AG09319 (cell line): ENCODE measurements around the gene UTRN.

Experiments used
- DNase-seq: peaks from one replicate; pipeline ENCODE4 v3.0.0-alpha.2; 2010; ENCODE audit warnings: low read depth; ENCODE audit errors: extremely low read depth
- CTCF ChIP-seq: IDR thresholded peaks from 2 replicates; pipeline ENCODE4 v1.5.1; 2011; ENCODE audit warnings: low read depth, mild to moderate bottlenecking, inconsistent platforms, low read length, moderate library complexity

The UTRN gene

GRCh38 chr6:144259986-144260385, 25.1 kb upstream of the UTRN start:
- no peak for TF ChIP-seq CTCF
- DNase-seq = peak; percentile 31

- no peak for DNase-seq
- TF ChIP-seq CTCF = no peak
Measured at GRCh38 chr6:144262470-144263369, 22.4 kb upstream of the UTRN start.

GRCh38 chr6:144263786-144264185, 21.3 kb upstream of the UTRN start:
- no peak for DNase-seq
- no peak for TF ChIP-seq CTCF

GRCh38 chr6:144264270-144265060, 20.7 kb upstream of the UTRN start:
- TF ChIP-seq CTCF = no peak
- DNase-seq = peak; percentile 71

GRCh38 chr6:144265061-144265357, 20.1 kb upstream of the UTRN start:
- no peak for DNase-seq
- TF ChIP-seq CTCF = no peak

GRCh38 chr6:144265390-144265789, 19.7 kb upstream of the UTRN start:
- DNase-seq = no peak
- no peak for TF ChIP-seq CTCF

- DNase-seq = peak; percentile 56
- TF ChIP-seq CTCF = no peak
Measured at GRCh38 chr6:144266091-144266649, 19.0 kb upstream of the UTRN start.
